HUES64 (cell line): ENCODE data around the gene GRID2IP.
"Not testable (repeated sequence)": the region's sequence is repeated elsewhere in the genome, so short reads cannot be mapped to it uniquely, and the experiment has no call there.

Experiments
- H3K27ac ChIP-seq: 2 replicates; pipeline ENCODE4 v1.7.0; 2013; ENCODE audit warnings: low read depth, low read length, inconsistent platforms
- H3K27me3 ChIP-seq: 2 replicates; pipeline ENCODE4 v1.6.1; 2013; ENCODE audit warnings: mild to moderate bottlenecking, low read length; ENCODE audit not compliant: insufficient read depth
- H3K36me3 ChIP-seq: 2 replicates; pipeline ENCODE4 v1.6.1; 2013; ENCODE audit warnings: mild to moderate bottlenecking, low read length; ENCODE audit not compliant: insufficient read depth
- H3K4me1 ChIP-seq: 2 replicates; pipeline ENCODE4 v1.6.1; 2013; ENCODE audit warnings: mild to moderate bottlenecking, low read length, moderate library complexity; ENCODE audit not compliant: insufficient read depth
- H3K4me3 ChIP-seq: 2 replicates; pipeline ENCODE4 v1.5.1; 2013; ENCODE audit warnings: mild to moderate bottlenecking, low read length, moderate library complexity
- H3K9ac ChIP-seq: 2 replicates; pipeline ENCODE4 v1.6.1; 2013; ENCODE audit warnings: mild to moderate bottlenecking, low read depth, low read length
- H3K9me3 ChIP-seq: 2 replicates; pipeline ENCODE4 v1.6.1; 2013; ENCODE audit warnings: low read depth, low read length; ENCODE audit not compliant: insufficient read depth
- WGBS: fragments of 150-250, 120-280 bp; methylation state at CpG from one replicate; pipeline ENCODE4 v1.1.7; 2013; ENCODE audit warnings: missing lambda C conversion rate; 5-methylcytosine and 5-hydroxymethylcytosine counted together

The GRID2IP gene

DNA sequence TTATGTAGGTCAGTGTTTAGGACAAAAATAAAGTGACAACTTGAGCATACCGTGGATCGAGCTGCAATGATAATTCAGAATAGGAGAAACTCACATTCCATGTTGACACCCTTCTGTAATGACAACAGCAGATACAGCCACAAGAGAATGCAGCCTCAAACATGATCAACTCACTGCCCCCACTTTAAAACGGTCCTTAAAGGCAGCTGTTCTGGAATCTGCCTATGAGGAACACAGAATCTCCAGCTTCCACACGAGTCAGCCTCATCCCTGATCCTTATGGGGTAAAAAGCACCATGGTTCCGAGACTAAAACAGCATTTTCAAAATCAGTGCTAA, 71.0 kb downstream of the GRID2IP start:
- Histone ChIP-seq H3K4me1 (peaks cover 7% of the 10 kb centered on the region; the same call in 1 of the 2 replicates), H3K27me3 (no peaks in the 10 kb centered on the region), H3K27ac (no peak overlapping the region), H3K36me3 (peaks cover 18% of the 10 kb centered on the region), H3K4me3 (no peak overlapping the region), H3K9me3 (no peaks in the 10 kb centered on the region), H3K9ac (no peak overlapping the region)
- 91% methylated on average over 5 of the region's 5 CpGs for WGBS

DNA sequence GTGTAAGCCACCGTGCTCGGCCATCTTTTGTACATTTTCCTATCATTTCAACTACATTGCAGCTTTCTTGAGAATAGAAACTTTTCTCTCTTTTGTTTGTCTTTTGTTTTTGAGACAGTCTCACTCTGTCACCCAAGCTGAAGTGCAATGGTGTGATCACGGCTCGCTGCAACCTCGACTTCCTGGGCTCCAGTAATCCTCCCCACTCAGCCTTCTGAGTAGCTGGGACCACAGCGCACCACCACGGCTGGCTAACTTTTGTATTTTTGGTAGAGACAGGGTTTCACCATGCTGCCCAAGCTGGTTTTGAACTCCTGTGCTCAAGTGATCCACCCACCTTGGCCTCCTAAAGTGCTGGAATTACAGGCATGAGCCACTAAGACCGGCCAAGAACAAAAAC, 72.2 kb downstream of the GRID2IP start:
- H3K27ac ChIP-seq = no peak overlapping the region
- no peaks in the 10 kb centered on the region for H3K27me3 ChIP-seq
- H3K36me3 ChIP-seq = peaks cover 25% of the 10 kb centered on the region
- no peaks in the 10 kb centered on the region for H3K9me3 ChIP-seq
- no peak overlapping the region for H3K4me3 ChIP-seq
- peaks cover 7% of the 10 kb centered on the region; the same call in 1 of the 2 replicates for H3K4me1 ChIP-seq
- no peak overlapping the region for H3K9ac ChIP-seq
- 96% methylated on average over 8 of the region's 8 CpGs for WGBS

DNA sequence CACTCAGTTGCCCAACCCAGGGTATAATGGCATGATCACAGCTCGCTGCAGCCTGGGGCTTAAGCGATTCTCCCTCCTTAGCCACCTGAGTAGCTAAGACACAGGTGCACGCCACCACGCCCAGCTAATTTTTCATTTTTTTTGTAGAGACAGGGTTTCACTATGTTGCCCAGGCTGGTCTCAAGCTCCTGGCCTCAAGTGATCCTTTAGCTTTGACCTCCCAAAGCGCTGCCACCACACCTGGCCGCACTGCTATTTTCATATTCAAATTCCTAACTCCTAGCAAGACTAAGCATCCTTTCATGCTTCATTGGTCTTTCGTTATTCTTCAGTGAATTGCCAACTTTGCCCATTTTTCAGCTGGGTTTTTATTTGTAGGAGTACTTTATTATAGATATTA, 73.1 kb downstream of the GRID2IP start:
- H3K27me3 ChIP-seq = no peaks in the 10 kb centered on the region
- no peak overlapping the region for H3K27ac ChIP-seq
- WGBS = 91% methylated on average over 7 of the region's 7 CpGs
- no peak overlapping the region for H3K9ac ChIP-seq
- no peak overlapping the region for H3K4me3 ChIP-seq
- H3K9me3 ChIP-seq = no peaks in the 10 kb centered on the region
- peaks cover 7% of the 10 kb centered on the region; the same call in 1 of the 2 replicates for H3K4me1 ChIP-seq
- H3K36me3 ChIP-seq = peaks cover 34% of the 10 kb centered on the region

DNA sequence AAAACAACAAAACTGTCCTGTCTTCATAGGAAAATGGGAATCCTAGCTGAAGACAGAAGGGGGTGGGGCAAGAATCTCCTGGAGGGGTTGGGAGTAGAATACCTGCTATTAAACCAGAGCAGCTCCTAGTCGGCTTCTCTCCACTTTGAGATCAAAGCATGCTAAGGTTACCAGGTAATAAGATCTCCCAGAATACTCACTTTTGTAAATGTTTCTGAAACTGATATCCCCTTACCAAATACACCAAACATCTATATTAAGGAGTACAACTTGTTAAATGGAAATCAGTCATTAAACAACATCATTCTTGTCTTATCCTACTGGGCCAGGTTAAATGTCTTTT, 74.0 kb downstream of the GRID2IP start:
- no peaks in the 10 kb centered on the region for H3K27me3 ChIP-seq
- peaks cover 43% of the 10 kb centered on the region for H3K36me3 ChIP-seq
- no peak overlapping the region for H3K9ac ChIP-seq
- H3K4me3 ChIP-seq = no peak overlapping the region
- H3K4me1 ChIP-seq = peaks cover 7% of the 10 kb centered on the region; the same call in 1 of the 2 replicates
- H3K9me3 ChIP-seq = no peaks in the 10 kb centered on the region
- no peak overlapping the region for H3K27ac ChIP-seq
- WGBS = 86% methylated on average over 1 of the region's 1 CpG

DNA sequence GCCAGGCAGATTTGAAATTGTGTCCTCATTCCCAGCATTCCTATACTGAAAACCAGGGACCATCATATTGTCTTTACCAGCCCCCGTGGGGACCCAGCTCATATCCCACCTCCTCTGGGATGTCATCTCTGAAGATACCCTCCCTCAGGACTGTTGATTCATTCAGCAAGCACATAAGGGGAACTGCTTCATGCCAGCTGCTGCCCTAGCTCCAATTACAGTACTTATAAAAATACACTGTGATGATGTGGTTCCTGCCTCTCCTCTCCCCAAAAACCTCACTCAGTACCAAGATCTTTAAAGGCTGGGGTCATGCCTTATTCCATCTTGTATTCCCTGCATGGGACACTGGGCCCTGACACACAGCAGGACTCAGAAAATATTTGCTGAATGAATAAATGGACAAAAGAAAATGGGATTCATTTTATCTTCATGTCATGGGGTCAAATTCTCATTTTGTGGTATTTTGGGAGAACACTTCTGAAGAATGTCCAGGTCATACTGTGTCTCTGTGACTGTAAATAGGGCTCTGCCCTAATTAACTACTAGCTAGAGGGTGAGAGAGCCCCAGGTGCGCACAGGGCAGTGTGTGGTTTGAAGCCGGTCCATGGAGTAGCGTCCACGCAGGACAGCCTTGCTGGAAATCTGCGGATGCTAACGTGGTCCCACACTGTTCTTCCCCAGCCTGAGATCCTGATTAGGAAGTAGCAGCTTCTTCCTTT, 74.5 kb downstream of the GRID2IP start:
- no peaks in the 10 kb centered on the region for H3K9me3 ChIP-seq
- no peak overlapping the region for H3K4me3 ChIP-seq
- no peaks in the 10 kb centered on the region for H3K27me3 ChIP-seq
- no peak overlapping the region for H3K27ac ChIP-seq
- peaks cover 7% of the 10 kb centered on the region; the same call in 1 of the 2 replicates for H3K4me1 ChIP-seq
- no peak overlapping the region for H3K9ac ChIP-seq
- 94% methylated on average over 7 of the region's 7 CpGs for WGBS
- peaks cover 47% of the 10 kb centered on the region for H3K36me3 ChIP-seq

DNA sequence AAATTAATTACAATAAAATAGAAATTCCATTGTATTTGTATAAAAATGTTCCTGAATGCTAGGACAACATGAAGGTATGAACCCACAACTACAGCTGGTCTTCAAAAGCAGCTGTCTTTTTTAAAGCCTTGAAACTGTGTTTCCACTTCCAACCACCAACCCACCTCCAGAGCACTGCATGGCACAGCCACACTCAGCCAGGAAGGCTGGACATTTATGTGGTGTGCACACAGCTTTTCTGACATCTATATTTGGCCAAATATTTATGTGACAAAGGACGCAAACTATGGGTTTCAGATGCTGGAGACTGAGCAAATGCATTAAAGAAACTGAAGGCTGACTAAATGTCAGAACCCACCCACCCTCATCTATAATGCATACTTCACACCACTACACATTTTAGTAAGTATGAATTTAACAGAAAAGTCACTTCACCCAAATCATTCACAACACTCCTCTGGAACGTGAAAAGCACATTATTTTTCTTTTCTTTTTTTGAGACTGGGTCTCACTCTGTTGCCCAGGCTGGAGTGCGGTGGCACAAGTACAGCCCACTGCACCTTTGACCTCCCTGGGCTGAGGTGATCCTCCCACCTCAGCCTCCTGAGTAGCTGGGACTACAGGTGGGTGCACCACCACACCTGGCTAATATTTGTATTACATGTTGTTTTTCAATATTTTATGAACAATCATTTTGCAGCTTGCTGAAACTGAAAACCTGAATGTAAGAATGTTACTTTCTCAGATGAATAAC, 75.7 kb downstream of the GRID2IP start:
- Histone ChIP-seq H3K4me3 (no peak overlapping the region), H3K9me3 (no peaks in the 10 kb centered on the region), H3K27ac (no peak overlapping the region), H3K4me1 (peaks cover 7% of the 10 kb centered on the region; the same call in 1 of the 2 replicates), H3K27me3 (no peaks in the 10 kb centered on the region), H3K36me3 (peaks cover 42% of the 10 kb centered on the region), H3K9ac (no peak overlapping the region)
- WGBS = 94% methylated on average over 3 of the region's 3 CpGs

DNA sequence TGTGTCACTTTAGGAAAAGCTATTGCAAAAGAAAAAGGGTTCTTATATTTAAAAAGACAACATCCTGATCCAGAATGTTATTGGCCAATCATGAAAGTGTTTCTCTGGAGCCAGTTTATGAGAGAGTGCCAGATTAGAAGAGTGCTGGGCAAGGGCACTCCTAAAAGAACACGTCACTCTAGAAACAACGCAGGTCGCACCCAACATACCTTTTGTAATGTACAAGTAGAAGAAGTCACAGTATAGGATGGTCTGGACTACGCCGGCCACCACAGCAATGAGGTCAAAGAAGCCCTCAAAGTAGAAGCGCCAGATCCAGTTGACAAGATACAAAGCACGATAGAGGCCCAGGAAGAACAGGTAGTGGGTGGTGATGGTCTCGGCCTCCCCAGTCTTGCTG, 85.4 kb downstream of the GRID2IP start:
- Histone ChIP-seq H3K4me3 (no peak overlapping the region), H3K9me3 (peaks cover 19% of the 10 kb centered on the region), H3K27me3 (no peaks in the 10 kb centered on the region), H3K4me1 (no peaks in the 10 kb centered on the region), H3K27ac (no peak overlapping the region), H3K36me3 (peaks cover 84% of the 10 kb centered on the region), H3K9ac (no peak overlapping the region)
- WGBS = 97% methylated on average over 8 of the region's 8 CpGs

DNA sequence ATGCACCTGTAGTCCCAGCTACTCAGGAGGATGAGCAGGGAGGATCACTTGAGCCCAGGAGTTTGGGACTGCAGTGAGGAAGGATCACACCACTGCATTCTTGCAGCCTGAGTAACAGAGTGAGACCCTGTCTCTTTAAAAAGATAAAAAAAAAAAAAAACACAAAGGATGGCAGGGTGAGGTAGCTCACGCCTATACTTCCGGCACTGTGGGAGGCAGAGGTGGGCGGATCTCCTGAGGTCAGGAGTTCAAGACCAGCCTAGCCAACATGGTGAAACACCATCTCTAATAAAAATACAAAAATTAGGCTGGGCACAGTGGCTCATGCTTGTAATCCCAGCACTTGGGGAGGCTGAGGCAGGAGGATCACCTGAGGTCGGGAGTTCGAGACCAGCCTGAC, 87.7 kb downstream of the GRID2IP start:
- H3K27me3 ChIP-seq, H3K27ac ChIP-seq: not testable (repeated sequence)
- 95% methylated on average over 5 of the region's 5 CpGs for WGBS

DNA sequence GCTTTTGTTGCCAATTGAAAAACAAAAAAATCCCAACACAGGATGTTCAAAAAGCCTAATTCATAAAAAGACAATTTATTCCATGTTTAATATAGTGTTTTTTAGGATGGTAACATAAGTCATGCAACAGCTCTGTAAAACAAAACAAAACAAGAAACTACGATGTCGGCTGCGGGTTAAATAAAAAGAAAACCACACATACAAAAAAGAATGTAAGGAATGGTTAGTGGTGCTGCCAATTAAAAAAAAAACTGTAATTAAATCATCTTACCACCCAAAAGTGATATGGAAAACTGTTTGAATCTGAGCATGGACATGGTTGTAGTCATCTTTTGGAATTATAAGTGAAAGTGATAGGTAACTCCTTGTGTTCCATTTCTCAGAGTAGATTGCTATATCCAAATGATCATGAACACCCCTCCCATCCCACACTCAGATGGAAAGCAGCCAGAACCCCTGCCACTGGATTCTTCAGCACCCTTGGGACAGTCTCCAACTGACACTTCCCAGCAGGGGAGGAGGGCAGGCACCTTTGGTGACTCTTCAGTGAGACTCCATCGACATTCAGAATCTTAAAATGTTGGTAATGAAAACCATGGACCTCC, 89.2 kb downstream of the GRID2IP start:
- peaks cover 16% of the 10 kb centered on the region for H3K9me3 ChIP-seq
- 92% methylated on average over 1 of the region's 4 CpGs for WGBS
- no peaks in the 10 kb centered on the region for H3K4me1 ChIP-seq
- no peaks in the 10 kb centered on the region for H3K27me3 ChIP-seq
- no peak overlapping the region for H3K9ac ChIP-seq
- H3K4me3 ChIP-seq = no peak overlapping the region
- H3K36me3 ChIP-seq = peaks cover 53% of the 10 kb centered on the region
- no peak overlapping the region for H3K27ac ChIP-seq

More for the DNA sequence above, 87.7 kb downstream of the GRID2IP start:
- peaks cover 67% of the 10 kb centered on the region for H3K36me3 ChIP-seq
- H3K4me1 ChIP-seq, H3K9ac ChIP-seq, H3K4me3 ChIP-seq: not testable (repeated sequence)
- H3K9me3 ChIP-seq = peaks cover 19% of the 10 kb centered on the region

DNA sequence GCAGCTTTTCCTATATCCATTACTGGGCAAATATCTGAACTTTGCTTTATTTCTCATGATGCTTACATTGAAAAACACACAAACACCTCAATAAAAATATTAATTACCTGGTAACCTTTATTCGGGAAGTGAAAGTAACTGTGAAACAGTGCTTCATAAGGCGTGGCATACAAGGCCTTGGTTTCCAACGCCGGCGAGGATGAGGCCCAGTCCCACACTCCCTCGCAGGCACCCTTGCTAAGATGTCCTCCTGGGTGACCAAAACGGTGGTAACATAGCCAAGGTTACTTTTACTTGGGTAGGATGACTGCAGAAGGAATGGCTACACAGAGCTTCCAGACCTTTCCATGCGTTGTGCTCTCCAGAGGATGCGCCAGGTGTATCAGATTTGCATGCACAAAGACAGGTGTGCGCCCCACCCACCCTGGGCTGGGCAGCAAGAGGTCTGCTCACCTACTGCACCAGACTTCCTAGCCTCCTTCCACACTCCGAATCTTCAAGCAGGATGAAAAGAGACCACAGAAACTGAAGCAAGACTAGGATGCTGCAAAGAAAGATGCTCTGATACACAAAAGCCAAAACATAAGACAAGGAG, 90.2 kb downstream of the GRID2IP start:
- WGBS = 92% methylated on average over 11 of the region's 11 CpGs
- H3K4me1 ChIP-seq = no peaks in the 10 kb centered on the region
- no peak overlapping the region for H3K9ac ChIP-seq
- H3K4me3 ChIP-seq = no peak overlapping the region
- H3K9me3 ChIP-seq = peaks cover 6% of the 10 kb centered on the region
- H3K27ac ChIP-seq = no peak overlapping the region
- no peaks in the 10 kb centered on the region for H3K27me3 ChIP-seq
- peaks cover 43% of the 10 kb centered on the region for H3K36me3 ChIP-seq

DNA sequence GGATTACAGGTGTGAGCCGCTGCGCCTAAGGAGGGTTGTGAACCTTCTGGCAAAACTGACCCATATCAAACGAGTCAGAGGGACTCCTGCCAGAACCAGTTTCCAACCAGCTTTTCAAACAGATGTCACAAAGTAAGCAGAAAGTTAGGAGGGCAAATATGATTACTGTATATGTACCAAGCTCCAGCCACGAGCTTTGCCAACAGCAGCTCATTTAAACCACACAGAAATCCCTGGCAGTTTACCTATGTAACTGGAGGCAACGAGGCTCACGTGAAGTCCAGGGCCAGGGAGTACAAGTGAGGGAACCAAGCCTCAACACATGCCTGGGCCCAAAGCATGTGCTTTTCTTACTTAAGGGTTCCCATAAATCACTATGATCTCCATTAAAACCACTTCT, 91.0 kb downstream of the GRID2IP start:
- H3K27ac ChIP-seq = no peak overlapping the region
- peaks cover 35% of the 10 kb centered on the region for H3K36me3 ChIP-seq
- no peak overlapping the region for H3K9ac ChIP-seq
- H3K4me1 ChIP-seq = no peaks in the 10 kb centered on the region
- no peaks in the 10 kb centered on the region for H3K9me3 ChIP-seq
- H3K4me3 ChIP-seq = no peak overlapping the region
- no peaks in the 10 kb centered on the region for H3K27me3 ChIP-seq
- WGBS = 97% methylated on average over 6 of the region's 6 CpGs
